HG03025 (cell line): ENCODE results near the gene LRRC14B.
"Not testable (repeated sequence)": the region's sequence is repeated elsewhere in the genome, so short reads cannot be mapped to it uniquely, and the experiment has no call there.

Experiments used
- ATAC-seq: cut with Tn5 transposase; IDR thresholded peaks from one replicate; pipeline ENCODE4 v1.9.1; 2021; ENCODE audit warnings: mild to moderate bottlenecking, moderate library complexity; ENCODE audit not compliant: unreplicated experiment, low FRiP score

Gene LRRC14B

GRCh38 chr5:228886-229285 lies 37.6 kb downstream of the LRRC14B start:
- no peak for ATAC-seq

GRCh38 chr5:230711-231110 lies 39.4 kb downstream of the LRRC14B start:
- ATAC-seq = no peak

DNA sequence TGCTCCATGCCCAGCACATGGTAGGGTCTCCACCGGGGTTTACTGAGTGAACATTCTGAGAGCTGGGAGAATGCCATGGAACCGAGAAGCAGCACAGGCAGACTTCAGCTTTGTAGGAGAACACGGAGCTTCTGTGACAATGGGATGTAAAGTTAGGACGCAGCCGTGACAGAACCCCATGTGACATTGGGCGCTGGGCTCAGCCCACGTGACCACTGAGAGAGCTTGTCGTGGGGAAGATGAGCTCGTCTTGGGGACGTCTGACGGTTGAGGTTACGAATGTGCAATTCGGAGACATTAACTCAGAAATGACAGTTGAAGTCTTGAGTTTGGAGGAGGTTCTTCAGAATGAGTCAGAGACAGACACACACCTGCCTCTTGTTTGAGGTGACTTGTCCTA lies 40.4 kb downstream of the LRRC14B start:
- ATAC-seq = no peak

GRCh38 chr5:233426-233825 lies 42.1 kb downstream of the LRRC14B start:
- ATAC-seq = not testable (repeated sequence)

- no peak for ATAC-seq
These were observed 43.2 kb downstream of the LRRC14B start for GRCh38 chr5:234450-234849.

DNA sequence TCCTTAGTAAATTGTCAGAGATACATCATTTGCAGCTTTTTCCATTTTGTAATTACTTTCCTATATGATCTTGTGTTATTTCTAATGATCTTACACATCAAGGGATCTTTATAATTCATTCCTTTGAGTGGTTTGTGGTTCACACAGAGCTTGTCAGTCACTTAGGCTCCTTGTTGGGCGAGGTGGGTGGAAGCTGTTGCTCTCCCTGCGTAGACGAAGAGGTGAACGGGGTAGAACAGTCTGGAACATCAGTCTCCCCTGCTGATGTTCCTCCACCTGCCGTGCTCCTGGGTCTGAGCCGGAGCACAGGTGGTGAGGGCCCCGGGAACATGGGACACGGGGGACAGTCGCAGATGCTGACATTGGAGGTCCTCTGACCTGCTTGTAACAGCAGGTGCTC lies 44.2 kb downstream of the LRRC14B start:
- ATAC-seq = not testable (repeated sequence)

- not testable (repeated sequence) for ATAC-seq
These were observed 46.6 kb downstream of the LRRC14B start for GRCh38 chr5:237931-238330.

DNA sequence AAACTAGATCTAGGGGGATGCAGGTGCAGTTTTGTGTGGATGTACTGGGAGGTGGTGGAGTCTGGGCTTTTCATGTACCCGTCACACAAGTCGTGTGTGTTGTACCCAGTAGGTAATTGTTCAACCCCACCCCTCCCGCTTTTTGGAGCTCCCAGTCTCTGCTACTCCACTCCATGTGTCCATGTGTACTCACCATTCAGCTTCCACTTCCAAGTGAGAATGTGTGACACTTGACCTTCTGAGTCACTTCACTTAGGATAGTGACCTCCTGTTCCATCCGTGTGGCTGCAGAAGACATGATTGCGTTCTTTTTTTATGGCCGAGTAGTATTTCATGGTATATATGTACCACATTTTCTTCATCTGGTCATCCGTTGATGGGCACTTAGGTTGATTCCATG lies 49.3 kb downstream of the LRRC14B start:
- ATAC-seq = not testable (repeated sequence)

DNA sequence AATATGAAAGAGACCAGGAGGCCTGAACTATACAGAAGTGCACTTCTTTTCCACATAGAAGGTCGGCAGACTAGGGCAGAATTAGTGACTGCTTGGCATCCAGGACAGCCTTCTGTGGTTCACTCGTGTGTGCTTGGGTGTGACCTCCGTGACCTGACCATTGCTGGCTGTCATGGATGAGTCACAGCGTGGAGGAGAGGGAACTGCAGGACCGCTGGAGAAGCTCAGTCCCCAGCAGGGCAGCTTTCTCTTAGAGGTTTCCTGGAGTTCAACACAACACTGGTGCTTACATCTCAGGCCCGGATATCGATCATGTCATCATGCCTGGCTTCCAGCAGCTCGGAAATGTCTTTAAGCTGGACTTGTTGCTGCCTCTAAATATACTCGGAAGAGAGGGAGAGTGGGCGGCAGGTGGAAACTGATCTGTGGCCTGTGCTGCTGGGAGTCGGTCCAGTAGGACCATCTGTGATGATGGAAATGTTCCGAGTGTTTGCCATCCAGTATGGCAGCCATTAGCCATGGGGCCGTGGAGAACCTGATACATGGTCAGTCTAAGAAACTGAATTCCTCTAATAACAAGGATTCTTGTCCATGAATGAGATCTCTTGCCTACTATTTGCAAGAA lies 49.9 kb downstream of the LRRC14B start:
- not testable (repeated sequence) for ATAC-seq

- not testable (repeated sequence) for ATAC-seq
These were observed 52.5 kb downstream of the LRRC14B start for GRCh38 chr5:243683-244367.

DNA sequence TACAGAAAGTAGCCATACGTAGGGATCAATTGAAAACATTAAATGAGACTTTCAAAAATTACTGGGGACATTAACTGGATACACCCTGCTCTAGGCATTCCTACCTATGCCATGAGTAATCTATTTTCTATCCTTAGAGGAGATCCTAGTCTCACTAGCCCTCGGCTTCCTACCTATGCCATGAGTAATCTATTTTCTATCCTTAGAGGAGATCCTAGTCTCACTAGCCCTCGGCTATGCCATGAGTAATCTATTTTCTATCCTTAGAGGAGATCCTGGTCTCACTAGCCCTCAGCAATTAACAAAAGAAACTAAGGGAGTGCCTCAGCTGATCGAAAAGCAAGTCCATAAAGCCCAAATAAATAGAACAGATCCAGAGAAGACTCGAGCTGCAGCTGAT lies 54.4 kb downstream of the LRRC14B start:
- ATAC-seq = not testable (repeated sequence)
